ENCODE results near the gene RENBP.

DNA sequence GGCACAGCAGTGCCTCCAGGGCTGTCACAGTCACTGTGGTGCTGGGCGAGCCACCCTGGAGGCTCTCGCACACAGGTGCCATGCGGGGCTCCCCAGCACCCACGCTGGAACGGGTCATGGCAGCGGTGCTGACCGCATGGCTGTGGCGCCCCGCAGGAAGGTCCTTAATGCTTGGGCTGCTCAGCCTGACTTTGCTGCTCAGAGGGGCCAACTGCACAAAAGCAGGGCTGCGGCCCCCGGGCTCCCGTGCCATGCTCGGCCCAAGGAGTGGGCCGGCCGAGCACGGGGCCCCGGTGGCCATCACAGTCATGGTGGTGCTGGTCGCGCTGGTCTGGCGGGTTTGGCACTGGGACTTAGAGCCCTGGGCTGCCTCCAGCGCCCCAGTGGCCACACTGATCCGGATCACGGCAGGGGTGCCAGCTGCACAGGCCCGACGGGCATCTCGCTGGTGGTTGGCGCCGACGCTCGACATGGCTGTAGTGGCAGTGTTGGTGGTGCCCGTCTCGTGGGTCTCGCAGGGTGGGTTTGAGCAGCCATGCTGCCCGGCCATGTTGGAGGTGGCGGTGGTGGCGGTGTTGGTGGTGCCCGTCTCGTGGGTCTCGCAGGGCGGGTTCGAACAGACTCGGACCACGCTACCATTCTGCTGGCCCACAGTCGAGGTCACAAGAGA is 10.2 kb upstream of the RENBP start:
- no peak for TF ChIP-seq FOXK2 (conservative IDR thresholded peaks at IDR 0.05 in 1 of 2, IDR thresholded peaks at IDR 0.05 in 1 of 2; ENCODE audit: low read depth in 2 of 2)
- no peak for TF ChIP-seq ZNF444 (CRISPR knock-in tag; IDR thresholded peaks at IDR 0.05)
- no peak for TF ChIP-seq HNRNPUL1 (IDR thresholded peaks at IDR 0.05; ENCODE audit: low read length)
- TF ChIP-seq, protein P1, sequence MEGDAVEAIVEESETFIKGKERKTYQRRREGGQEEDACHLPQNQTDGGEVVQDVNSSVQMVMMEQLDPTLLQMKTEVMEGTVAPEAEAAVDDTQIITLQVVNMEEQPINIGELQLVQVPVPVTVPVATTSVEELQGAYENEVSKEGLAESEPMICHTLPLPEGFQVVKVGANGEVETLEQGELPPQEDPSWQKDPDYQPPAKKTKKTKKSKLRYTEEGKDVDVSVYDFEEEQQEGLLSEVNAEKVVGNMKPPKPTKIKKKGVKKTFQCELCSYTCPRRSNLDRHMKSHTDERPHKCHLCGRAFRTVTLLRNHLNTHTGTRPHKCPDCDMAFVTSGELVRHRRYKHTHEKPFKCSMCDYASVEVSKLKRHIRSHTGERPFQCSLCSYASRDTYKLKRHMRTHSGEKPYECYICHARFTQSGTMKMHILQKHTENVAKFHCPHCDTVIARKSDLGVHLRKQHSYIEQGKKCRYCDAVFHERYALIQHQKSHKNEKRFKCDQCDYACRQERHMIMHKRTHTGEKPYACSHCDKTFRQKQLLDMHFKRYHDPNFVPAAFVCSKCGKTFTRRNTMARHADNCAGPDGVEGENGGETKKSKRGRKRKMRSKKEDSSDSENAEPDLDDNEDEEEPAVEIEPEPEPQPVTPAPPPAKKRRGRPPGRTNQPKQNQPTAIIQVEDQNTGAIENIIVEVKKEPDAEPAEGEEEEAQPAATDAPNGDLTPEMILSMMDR (IDR thresholded peaks at IDR 0.05 in 2 of 3, conservative IDR thresholded peaks at IDR 0.05 in 1 of 3; ENCODE audit: insufficient read depth in 2 of 3, low read depth in 1 of 3, low read length in 3 of 3) = no peak
- no peak for TF ChIP-seq ZNF274 (IDR thresholded peaks at IDR 0.05; ENCODE audit: borderline replicate concordance, low read depth, low read length)
- TF ChIP-seq, protein P2, sequence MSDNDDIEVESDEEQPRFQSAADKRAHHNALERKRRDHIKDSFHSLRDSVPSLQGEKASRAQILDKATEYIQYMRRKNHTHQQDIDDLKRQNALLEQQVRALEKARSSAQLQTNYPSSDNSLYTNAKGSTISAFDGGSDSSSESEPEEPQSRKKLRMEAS (CRISPR knock-in tag; IDR thresholded peaks at IDR 0.05) = no peak
- no peak for TF ChIP-seq POLR2A (conservative IDR thresholded peaks at IDR 0.05)
- TF ChIP-seq SNRNP70 (optimal IDR thresholded peaks at IDR 0.05; ENCODE audit: low read depth, low read length) = no peak
